ENCODE results near the gene GRK6.

DNA sequence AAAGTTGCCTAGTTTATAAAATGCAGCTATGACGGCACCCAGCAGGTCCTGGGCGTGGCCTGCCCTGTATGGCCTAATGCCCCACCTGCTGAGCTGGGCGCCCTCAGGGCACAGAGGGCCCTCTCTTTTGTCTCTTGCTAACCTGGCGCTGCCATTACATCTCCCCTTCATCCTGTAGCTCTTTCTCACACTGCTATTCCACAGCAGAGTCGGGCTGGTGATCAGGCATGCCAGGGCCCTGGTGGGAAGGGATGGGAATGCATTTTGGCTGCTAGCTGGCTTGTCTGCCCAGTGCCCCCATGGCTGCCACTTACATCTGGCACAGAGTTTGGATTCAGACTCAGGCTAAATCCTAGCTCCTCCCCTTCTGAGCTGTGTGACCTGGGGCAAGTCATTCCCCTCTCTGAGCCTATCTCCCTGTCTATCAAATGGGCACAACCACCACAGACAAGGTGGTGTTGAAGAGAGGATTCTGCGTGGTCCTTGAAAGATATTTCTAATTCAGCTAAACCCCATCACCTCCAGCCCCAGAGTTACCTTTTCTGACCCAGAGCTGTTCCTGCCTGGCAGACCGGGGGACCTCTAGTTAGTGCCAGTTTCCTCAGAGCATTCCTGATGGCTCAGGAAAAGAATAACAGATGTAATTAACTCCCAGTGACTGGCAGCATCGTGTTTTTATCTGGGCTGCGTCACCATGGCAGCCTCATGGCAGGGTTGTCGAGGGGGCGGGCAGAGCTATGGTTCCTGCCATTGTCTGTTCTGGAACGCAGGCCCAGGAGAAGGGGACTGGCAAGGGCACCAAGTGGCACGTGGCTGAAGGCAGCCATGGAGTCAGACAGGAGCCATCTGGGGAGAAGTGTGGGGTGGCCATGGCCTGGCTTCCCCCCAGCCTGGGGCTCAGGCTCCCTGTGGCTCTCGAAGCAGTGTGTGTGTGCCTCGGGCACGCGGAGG is 26.5 kb downstream of the GRK6 start:
- no peak for TF ChIP-seq EZH2 (IDR thresholded peaks at IDR 0.05; ENCODE audit: low read depth)
- TF ChIP-seq, protein P1, sequence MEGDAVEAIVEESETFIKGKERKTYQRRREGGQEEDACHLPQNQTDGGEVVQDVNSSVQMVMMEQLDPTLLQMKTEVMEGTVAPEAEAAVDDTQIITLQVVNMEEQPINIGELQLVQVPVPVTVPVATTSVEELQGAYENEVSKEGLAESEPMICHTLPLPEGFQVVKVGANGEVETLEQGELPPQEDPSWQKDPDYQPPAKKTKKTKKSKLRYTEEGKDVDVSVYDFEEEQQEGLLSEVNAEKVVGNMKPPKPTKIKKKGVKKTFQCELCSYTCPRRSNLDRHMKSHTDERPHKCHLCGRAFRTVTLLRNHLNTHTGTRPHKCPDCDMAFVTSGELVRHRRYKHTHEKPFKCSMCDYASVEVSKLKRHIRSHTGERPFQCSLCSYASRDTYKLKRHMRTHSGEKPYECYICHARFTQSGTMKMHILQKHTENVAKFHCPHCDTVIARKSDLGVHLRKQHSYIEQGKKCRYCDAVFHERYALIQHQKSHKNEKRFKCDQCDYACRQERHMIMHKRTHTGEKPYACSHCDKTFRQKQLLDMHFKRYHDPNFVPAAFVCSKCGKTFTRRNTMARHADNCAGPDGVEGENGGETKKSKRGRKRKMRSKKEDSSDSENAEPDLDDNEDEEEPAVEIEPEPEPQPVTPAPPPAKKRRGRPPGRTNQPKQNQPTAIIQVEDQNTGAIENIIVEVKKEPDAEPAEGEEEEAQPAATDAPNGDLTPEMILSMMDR (conservative IDR thresholded peaks at IDR 0.05) = no peak
